GM23248 (cell line): ENCODE results near the gene RNASEL. TPM values are rescaled to one million over a fixed set of nuclear protein-coding genes. Genes with fewer than 3 reads are reported as not detected.

Source experiments
- DNase-seq: peaks from one replicate; pipeline ENCODE4 v3.0.0-alpha.2; 2015
- H2AFZ ChIP-seq: fragments of 200-600 bp; sonication (generic); 2 replicates; pipeline ENCODE4 v1.6.1; 2016; ENCODE audit warnings: antibody characterized with exemption
- H3F3A ChIP-seq: fragments of 200-600 bp; sonication (generic); 2 replicates; pipeline ENCODE4 v1.6.1; 2016; ENCODE audit warnings: mild to moderate bottlenecking, antibody characterized with exemption, mixed run types; ENCODE audit not compliant: insufficient read depth
- H3K27ac ChIP-seq: fragments of 200-600 bp; sonication (generic); 2 replicates; pipeline ENCODE4 v1.5.1; 2016; ENCODE audit warnings: mild to moderate bottlenecking
- H3K27me3 ChIP-seq: fragments of 200-600 bp; sonication (generic); replicated peaks from 2 replicates; pipeline ENCODE4 v1.6.1; 2016; ENCODE audit warnings: mild to moderate bottlenecking; ENCODE audit not compliant: insufficient read depth
- H3K36me3 ChIP-seq: fragments of 200-600 bp; sonication (generic); 2 replicates; pipeline ENCODE4 v1.6.1; 2016; ENCODE audit warnings: low read depth, mild to moderate bottlenecking
- H3K4me1 ChIP-seq: fragments of 200-600 bp; sonication (generic); 2 replicates; pipeline ENCODE4 v1.6.1; 2016; ENCODE audit warnings: mild to moderate bottlenecking; ENCODE audit not compliant: insufficient read depth
- H3K4me2 ChIP-seq: fragments of 200-600 bp; sonication (generic); one replicate; pipeline ENCODE4 v1.6.1; 2016; ENCODE audit warnings: mild to moderate bottlenecking; ENCODE audit not compliant: unreplicated experiment
- H3K4me3 ChIP-seq: fragments of 200-600 bp; sonication (generic); 2 replicates; pipeline ENCODE4 v1.5.1; 2016; ENCODE audit warnings: mild to moderate bottlenecking
- H3K79me2 ChIP-seq: fragments of 200-600 bp; sonication (generic); 2 replicates; pipeline ENCODE4 v1.6.1; 2016; ENCODE audit warnings: mild to moderate bottlenecking; ENCODE audit not compliant: insufficient read depth
- H3K9ac ChIP-seq: fragments of 200-600 bp; sonication (generic); 2 replicates; pipeline ENCODE4 v1.6.1; 2016; ENCODE audit warnings: mild to moderate bottlenecking
- H3K9me2 ChIP-seq: fragments of 200-600 bp; sonication (generic); 2 replicates; pipeline ENCODE4 v1.6.1; 2016; ENCODE audit warnings: mixed run types, mild to moderate bottlenecking, moderate library complexity; ENCODE audit not compliant: insufficient read depth
- H3K9me3 ChIP-seq: fragments of 200-600 bp; sonication (generic); one replicate; pipeline ENCODE4 v1.6.1; 2017; ENCODE audit warnings: low read depth
- H4K20me1 ChIP-seq: fragments of 200-600 bp; sonication (generic); 2 replicates; pipeline ENCODE4 v1.6.0; 2016; ENCODE audit not compliant: insufficient read depth
- EZH2 ChIP-seq: fragments of 200-600 bp; sonication (generic); IDR thresholded peaks from 2 replicates; pipeline ENCODE4 v1.6.1; 2018; ENCODE audit warnings: antibody characterized with exemption, mild to moderate bottlenecking; ENCODE audit not compliant: insufficient read depth, poor library complexity, severe bottlenecking
- EZH2phosphoT487 ChIP-seq: fragments of 200-600 bp; sonication (generic); IDR thresholded peaks from 2 replicates; pipeline ENCODE4 v1.6.1; 2018; ENCODE audit warnings: antibody characterized with exemption, moderate library complexity, mild to moderate bottlenecking, low read depth; ENCODE audit not compliant: insufficient read depth
- WGBS, 2 experiments: methylation state at CpG; one replicate each; pipeline ENCODE4 v1.1.6; 2015 to 2017; ENCODE audit warnings: low lambda C conversion rate in 2 of 2, low coverage in 1 of 2; ENCODE audit errors: missing lambda C conversion rate in 2 of 2; 5-methylcytosine and 5-hydroxymethylcytosine counted together
- in situ Hi-C: fragments of 300-500 bp; cut with MboI; formaldehyde crosslinking; loops from 2 replicates; pipeline ENCODE4 v1.15.0; 2020
- polyA plus RNA-seq: library from polyadenylated mRNA; unstranded; fragments of >200 nt; fragmentation: Nextera tagmentation; extraction: Ambion mirVana; gene quantifications from 2 replicates; pipeline ENCODE4 v1.2.1, GENCODE V29; 2016
- total RNA-seq: library from RNA; depleted of rRNA; stranded (reverse); fragments of >200 nt; shearing (Covaris generic); gene quantifications from 2 replicates; pipeline ENCODE4 v1.2.3, GENCODE V29; 2014

The RNASEL gene
- total and polyA plus RNA-seq, 2 experiments from 2014 or later: 7.9 to 10.1 TPM

GRCh38 chr1:182561456-182561855, 27.6 kb downstream of the RNASEL start:
- Histone ChIP-seq H3K79me2 (no peaks in the 10 kb centered on the region), H3K9ac (no peak overlapping the region), H3K9me3 (no peaks in the 10 kb centered on the region), H3K4me3 (no peak overlapping the region), H3K4me1 (no peaks in the 10 kb centered on the region), H3F3A (no peaks in the 10 kb centered on the region), H3K27ac (no peak overlapping the region), H3K27me3 (no peaks in the 10 kb centered on the region), H3K36me3 (no peaks in the 10 kb centered on the region), H2AFZ (no peak overlapping the region), H3K9me2 (no peaks in the 10 kb centered on the region), H3K4me2 (no peak overlapping the region), H4K20me1 (no peaks in the 10 kb centered on the region)
- in situ Hi-C loops: no loop called here
- TF ChIP-seq EZH2phosphoT487: no peak
- no peak for TF ChIP-seq EZH2
- DNase-seq: peak; percentile 9
- 29 to 31% methylated on average over 4 of the region's 4 CpGs for WGBS, 2 experiments

- no peak overlapping the region for H3K4me3 ChIP-seq
- no peak overlapping the region for H3K9ac ChIP-seq
- no peaks in the 10 kb centered on the region for H3K36me3 ChIP-seq
- no peak for DNase-seq
- no peaks in the 10 kb centered on the region for H3K27me3 ChIP-seq
- no peak overlapping the region for H3K27ac ChIP-seq
- no peaks in the 10 kb centered on the region for H3F3A ChIP-seq
- 38 to 39% methylated on average over 7 of the region's 7 CpGs for WGBS, 2 experiments
- H3K9me2 ChIP-seq: no peaks in the 10 kb centered on the region
- no peaks in the 10 kb centered on the region for H3K4me1 ChIP-seq
- no peak for TF ChIP-seq EZH2
- no peak for TF ChIP-seq EZH2phosphoT487
- H3K9me3 ChIP-seq: no peaks in the 10 kb centered on the region
- no peaks in the 10 kb centered on the region for H3K79me2 ChIP-seq
- H2AFZ ChIP-seq: no peak overlapping the region
- H4K20me1 ChIP-seq: no peaks in the 10 kb centered on the region
- in situ Hi-C loops: no loop called here
- no peak overlapping the region for H3K4me2 ChIP-seq
Observed at GRCh38 chr1:182560392-182560984, 28.6 kb downstream of the RNASEL start.

- in situ Hi-C loops: no loop called here
- no peak overlapping the region for H3K4me2 ChIP-seq
- H3F3A ChIP-seq: no peaks in the 10 kb centered on the region
- TF ChIP-seq EZH2phosphoT487: no peak
- no peaks in the 10 kb centered on the region for H3K27me3 ChIP-seq
- peak; percentile 19 for DNase-seq
- H3K9ac ChIP-seq: no peak overlapping the region
- no peak overlapping the region for H2AFZ ChIP-seq
- H4K20me1 ChIP-seq: no peaks in the 10 kb centered on the region
- H3K36me3 ChIP-seq: no peaks in the 10 kb centered on the region
- H3K4me1 ChIP-seq: no peaks in the 10 kb centered on the region
- H3K4me3 ChIP-seq: no peak overlapping the region
- H3K27ac ChIP-seq: no peak overlapping the region
- H3K79me2 ChIP-seq: no peaks in the 10 kb centered on the region
- H3K9me2 ChIP-seq: no peaks in the 10 kb centered on the region
- no peaks in the 10 kb centered on the region for H3K9me3 ChIP-seq
Observed at GRCh38 chr1:182556279-182556678, 32.8 kb downstream of the RNASEL start.

- no peak for TF ChIP-seq EZH2phosphoT487
- TF ChIP-seq EZH2: no peak
- Histone ChIP-seq H2AFZ (no peak overlapping the region), H3K79me2 (no peaks in the 10 kb centered on the region), H3K36me3 (no peaks in the 10 kb centered on the region), H3K27me3 (no peaks in the 10 kb centered on the region), H3K4me1 (no peaks in the 10 kb centered on the region), H3K4me3 (no peak overlapping the region), H3K9ac (no peak overlapping the region), H3K9me2 (no peaks in the 10 kb centered on the region), H3K4me2 (no peak overlapping the region), H3F3A (no peaks in the 10 kb centered on the region), H3K27ac (no peak overlapping the region), H3K9me3 (no peaks in the 10 kb centered on the region), H4K20me1 (no peaks in the 10 kb centered on the region)
- in situ Hi-C loops: no loop called here
- no peak for DNase-seq
- WGBS, 2 experiments: 9 to 25% methylated on average over 1 of the region's 1 CpG
Observed at GRCh38 chr1:182555493-182555892, 33.6 kb downstream of the RNASEL start.

- no peak overlapping the region for H3K4me3 ChIP-seq
- no peak overlapping the region for H3K9ac ChIP-seq
- TF ChIP-seq EZH2phosphoT487: no peak
- TF ChIP-seq EZH2: no peak
- no peaks in the 10 kb centered on the region for H3K9me3 ChIP-seq
- no peak overlapping the region for H2AFZ ChIP-seq
- H3K79me2 ChIP-seq: no peaks in the 10 kb centered on the region
- H4K20me1 ChIP-seq: no peaks in the 10 kb centered on the region
- H3F3A ChIP-seq: no peaks in the 10 kb centered on the region
- no peaks in the 10 kb centered on the region for H3K4me1 ChIP-seq
- no peak overlapping the region for H3K4me2 ChIP-seq
- WGBS, 2 experiments: 3 to 7% methylated on average over 2 of the region's 2 CpGs
- H3K27me3 ChIP-seq: 0 out of 2 replicates have a peak, but pooled peaks cover 8% of the 10 kb centered on the region
- no peaks in the 10 kb centered on the region for H3K9me2 ChIP-seq
- in situ Hi-C loops: no loop called here
- H3K36me3 ChIP-seq: no peaks in the 10 kb centered on the region
- no peak overlapping the region for H3K27ac ChIP-seq
- DNase-seq: peak; percentile 26
Observed at GRCh38 chr1:182552527-182552926, 36.5 kb downstream of the RNASEL start.
